ENCODE results near the gene LAMA3. TPM values are rescaled to one million over a fixed set of nuclear protein-coding genes. Genes with fewer than 3 reads are reported as not detected.
A peak's percentile ranks its signal among the peaks of the same experiment; 100 is the strongest.

LAMA3 gene
- total RNA-seq, 2 donors from 2014 or later = 9.3 to 21.1 TPM

DNA sequence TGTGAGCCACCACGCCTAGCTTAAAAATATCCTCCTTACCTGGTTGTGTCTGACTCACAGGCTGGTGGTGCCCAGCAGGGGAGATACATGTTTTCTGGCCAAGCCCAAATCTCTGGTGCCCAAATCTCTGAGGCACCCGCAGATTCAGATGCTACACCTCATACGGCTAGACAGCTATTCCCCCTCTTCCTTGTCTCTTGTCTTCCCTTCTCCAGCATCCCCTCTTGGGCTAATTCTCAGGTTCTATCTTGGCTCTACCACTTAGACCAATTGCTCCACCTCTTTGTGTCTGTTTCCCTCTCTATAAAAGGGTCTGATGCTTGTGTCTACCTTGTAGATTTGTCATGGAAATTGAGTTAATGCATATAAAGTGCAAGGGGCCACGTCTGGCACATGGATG, 13.4 kb downstream of the LAMA3 start:
- DNase-seq = no peak
- Histone ChIP-seq H3K27me3 (no peaks in the 10 kb centered on the region), H3K9me3 (no peaks in the 10 kb centered on the region), H3K36me3 (replicated peaks in 1 of 2; ENCODE audit: insufficient read depth in 1 of 2, low read depth in 2 of 2) (no peaks in the 10 kb centered on the region), H3K27ac (no peak overlapping the region), H3K4me1 (peaks cover 6% of the 10 kb centered on the region), H3K4me3 (no peak overlapping the region)
- no peak for TF ChIP-seq POLR2A (IDR thresholded peaks at IDR 0.05)
- TF ChIP-seq, protein P1, sequence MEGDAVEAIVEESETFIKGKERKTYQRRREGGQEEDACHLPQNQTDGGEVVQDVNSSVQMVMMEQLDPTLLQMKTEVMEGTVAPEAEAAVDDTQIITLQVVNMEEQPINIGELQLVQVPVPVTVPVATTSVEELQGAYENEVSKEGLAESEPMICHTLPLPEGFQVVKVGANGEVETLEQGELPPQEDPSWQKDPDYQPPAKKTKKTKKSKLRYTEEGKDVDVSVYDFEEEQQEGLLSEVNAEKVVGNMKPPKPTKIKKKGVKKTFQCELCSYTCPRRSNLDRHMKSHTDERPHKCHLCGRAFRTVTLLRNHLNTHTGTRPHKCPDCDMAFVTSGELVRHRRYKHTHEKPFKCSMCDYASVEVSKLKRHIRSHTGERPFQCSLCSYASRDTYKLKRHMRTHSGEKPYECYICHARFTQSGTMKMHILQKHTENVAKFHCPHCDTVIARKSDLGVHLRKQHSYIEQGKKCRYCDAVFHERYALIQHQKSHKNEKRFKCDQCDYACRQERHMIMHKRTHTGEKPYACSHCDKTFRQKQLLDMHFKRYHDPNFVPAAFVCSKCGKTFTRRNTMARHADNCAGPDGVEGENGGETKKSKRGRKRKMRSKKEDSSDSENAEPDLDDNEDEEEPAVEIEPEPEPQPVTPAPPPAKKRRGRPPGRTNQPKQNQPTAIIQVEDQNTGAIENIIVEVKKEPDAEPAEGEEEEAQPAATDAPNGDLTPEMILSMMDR (IDR thresholded peaks at IDR 0.05) = no peak
- no peak for ATAC-seq
- intact Hi-C loops (cut with DNase I) = loop anchor here (10.0 kb wide), 1 partner anchor 78 kb away; no protein-coding TSS in a partner anchor
- WGBS, 2 donors = 77 to 86% methylated on average over 4 of the region's 4 CpGs

DNA sequence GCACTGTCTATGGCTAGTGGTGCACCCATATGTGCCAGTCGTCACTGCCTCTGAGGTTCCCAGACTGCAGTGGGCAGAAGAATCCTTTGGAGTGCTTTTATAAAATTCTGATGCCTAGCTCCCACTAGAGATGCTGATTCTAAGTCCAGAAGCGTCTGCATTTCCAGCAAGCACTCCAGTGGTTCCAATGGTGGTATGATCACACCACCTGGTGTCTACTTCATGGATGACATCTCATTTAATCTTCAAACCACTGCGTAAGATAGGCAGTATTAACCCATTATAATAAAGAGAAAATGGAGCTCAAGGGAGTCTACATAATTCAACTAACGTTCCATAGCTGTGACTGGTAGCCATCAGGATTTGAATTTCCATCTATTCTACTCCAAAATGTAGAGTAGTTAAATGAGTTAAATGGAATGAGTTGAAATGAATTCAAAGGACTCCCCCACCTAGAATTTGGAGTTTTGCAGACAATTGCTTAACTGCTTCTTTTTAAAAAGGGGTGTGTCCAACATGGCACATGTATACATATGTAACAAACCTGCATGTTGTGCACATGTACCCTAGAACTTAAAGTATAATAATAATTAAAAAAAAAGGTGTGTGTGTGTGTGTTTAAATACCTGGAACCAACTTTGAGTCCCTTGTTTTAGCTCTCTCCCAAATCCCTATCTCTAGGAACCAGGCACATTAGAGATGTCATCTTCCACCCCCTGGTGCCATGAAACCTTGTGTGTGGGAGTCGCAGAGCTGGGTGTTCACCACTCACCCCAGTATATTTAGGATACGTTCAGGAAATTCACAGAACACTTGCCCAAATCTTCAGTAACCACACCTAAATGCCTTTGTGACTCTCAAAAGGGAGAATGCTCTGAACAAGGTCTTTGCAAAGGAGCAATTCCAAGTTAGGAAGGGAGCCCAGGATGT, 14.1 kb downstream of the LAMA3 start:
- peak in 3 of 4 donors; percentile 16 to 40 (median 39) for DNase-seq
- WGBS, 2 donors = 43% methylated on average over 6 of the region's 6 CpGs
- intact Hi-C loops (cut with DNase I) = loop anchor here (10.0 kb wide), 1 partner anchor 79 kb away; no protein-coding TSS in a partner anchor
- Histone ChIP-seq H3K27ac (no peak overlapping the region), H3K9me3 (no peaks in the 10 kb centered on the region), H3K27me3 (no peaks in the 10 kb centered on the region), H3K4me1 (peaks cover 6% of the 10 kb centered on the region), H3K4me3 (no peak overlapping the region), H3K36me3 (replicated peaks in 1 of 2; ENCODE audit: insufficient read depth in 1 of 2, low read depth in 2 of 2) (no peaks in the 10 kb centered on the region)
- peak; percentile 71 for ATAC-seq
- TF ChIP-seq, protein P1 (IDR thresholded peaks at IDR 0.05) = peak in 6 of 7 experiments; percentile 23 to 80 (median 54)
- TF ChIP-seq POLR2A (IDR thresholded peaks at IDR 0.05) = no peak

DNA sequence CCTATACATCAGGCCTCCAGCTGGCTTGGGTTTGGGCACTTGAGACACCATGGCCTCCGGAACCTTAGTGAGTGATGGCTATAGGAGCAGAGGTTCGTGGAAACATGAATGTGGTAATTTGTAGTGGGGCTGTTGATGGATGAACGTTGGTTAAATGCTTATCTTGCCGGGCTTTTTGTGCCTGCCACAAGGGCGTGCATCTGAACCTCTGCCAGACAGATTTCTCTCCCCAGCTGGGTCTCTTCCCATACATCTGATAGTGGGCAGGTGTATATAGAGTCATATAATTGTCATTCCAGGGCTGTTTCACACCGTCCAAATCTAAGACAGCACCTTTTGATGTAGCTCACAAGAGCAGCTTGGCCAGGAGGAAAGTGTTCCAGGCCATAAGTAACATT, 14.7 kb downstream of the LAMA3 start:
- H3K4me1 ChIP-seq = peaks cover 6% of the 10 kb centered on the region
- H3K27ac ChIP-seq = no peak overlapping the region
- WGBS, 2 donors = 22 to 28% methylated on average over 6 of the region's 6 CpGs
- intact Hi-C loops (cut with DNase I) = loop anchor here (10.0 kb wide), 1 partner anchor 79 kb away; no protein-coding TSS in a partner anchor
- no peaks in the 10 kb centered on the region for H3K27me3 ChIP-seq
- no peak overlapping the region for H3K4me3 ChIP-seq
- no peaks in the 10 kb centered on the region for H3K9me3 ChIP-seq
- H3K36me3 ChIP-seq (replicated peaks in 1 of 2; ENCODE audit: insufficient read depth in 1 of 2, low read depth in 2 of 2) = no peaks in the 10 kb centered on the region
- peak in 1 of 4 donors; percentile 45 for DNase-seq
- peak; percentile 15 for ATAC-seq
- TF ChIP-seq, protein P1 (IDR thresholded peaks at IDR 0.05) = no peak
- TF ChIP-seq POLR2A (IDR thresholded peaks at IDR 0.05) = no peak

DNA sequence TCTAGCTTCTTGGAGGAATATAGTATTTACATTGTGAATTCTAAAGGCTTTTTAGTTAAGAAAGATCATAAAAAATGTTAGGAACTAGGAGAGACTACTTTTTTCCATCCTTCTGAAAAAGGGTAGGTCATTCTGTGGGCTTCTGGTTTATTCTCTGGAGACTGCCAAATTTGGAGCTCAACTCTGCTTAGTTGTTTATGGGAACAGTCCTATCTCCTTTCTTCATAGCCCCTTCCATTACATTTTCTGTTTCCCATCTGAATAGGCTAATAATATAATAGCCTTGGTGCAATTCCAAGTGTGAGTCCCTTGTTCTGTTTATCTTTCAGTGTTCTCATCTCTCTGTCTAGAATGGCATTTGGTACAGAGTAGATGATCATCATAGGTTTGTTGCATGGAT, 15.6 kb downstream of the LAMA3 start:
- H3K27me3 ChIP-seq = no peaks in the 10 kb centered on the region
- intact Hi-C loops (cut with DNase I) = loop anchor here (10.0 kb wide), 1 partner anchor 80 kb away; no protein-coding TSS in a partner anchor
- TF ChIP-seq, protein P1 (IDR thresholded peaks at IDR 0.05) = no peak
- no peak for TF ChIP-seq POLR2A (IDR thresholded peaks at IDR 0.05)
- peaks cover 6% of the 10 kb centered on the region for H3K4me1 ChIP-seq
- no peaks in the 10 kb centered on the region for H3K9me3 ChIP-seq
- no peaks in the 10 kb centered on the region for H3K36me3 ChIP-seq (replicated peaks in 1 of 2; ENCODE audit: insufficient read depth in 1 of 2, low read depth in 2 of 2)
- ATAC-seq (no peak), DNase-seq (no peak)
- H3K4me3 ChIP-seq = no peak overlapping the region
- no peak overlapping the region for H3K27ac ChIP-seq
